ENCODE results near the gene PLPP1.

Gene PLPP1

GRCh38 chr5:55497712-55498111 is 37.1 kb downstream of the PLPP1 start:
- no peak overlapping the region for H3K4me3 ChIP-seq (ENCODE audit: low read depth, low read length)
- TF ChIP-seq CTCF (IDR thresholded peaks at IDR 0.05; ENCODE audit: low read depth, low read length): no peak
- DNase-seq (ENCODE audit: low read depth, low spot score): no peak
- in situ Hi-C loops (cut with HindIII; ENCODE audit: low sequenced_read_pairs): no loop called here

- in situ Hi-C loops (cut with HindIII; ENCODE audit: low sequenced_read_pairs): no loop called here
- DNase-seq (ENCODE audit: low read depth, low spot score): no peak
- no peak for TF ChIP-seq CTCF (IDR thresholded peaks at IDR 0.05; ENCODE audit: low read depth, low read length)
- H3K4me3 ChIP-seq (ENCODE audit: low read depth, low read length): no peak overlapping the region
Measured at GRCh38 chr5:55495216-55495615, 39.5 kb downstream of the PLPP1 start.

DNA sequence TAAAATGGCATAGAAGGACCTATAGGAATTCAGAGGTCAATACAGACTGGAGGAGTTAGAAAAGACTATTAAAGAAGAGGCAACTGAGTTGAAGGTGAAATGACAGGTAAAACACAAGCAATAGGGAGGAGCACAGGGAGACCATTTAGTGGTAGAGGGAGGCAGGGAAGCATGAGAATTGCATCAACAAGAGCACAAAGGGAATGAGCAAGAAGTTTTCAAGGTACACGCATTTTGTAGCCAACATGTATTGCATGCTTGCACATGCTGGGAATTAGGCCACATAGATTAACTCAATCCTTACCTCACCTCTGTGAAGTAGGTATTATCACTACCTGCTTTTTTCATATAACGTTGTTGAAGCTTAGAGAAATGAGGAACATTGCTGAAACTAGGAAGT is 42.3 kb downstream of the PLPP1 start:
- TF ChIP-seq CTCF (IDR thresholded peaks at IDR 0.05; ENCODE audit: low read depth, low read length): no peak
- H3K4me3 ChIP-seq (ENCODE audit: low read depth, low read length): no peak overlapping the region
- in situ Hi-C loops (cut with HindIII; ENCODE audit: low sequenced_read_pairs): no loop called here
- DNase-seq (ENCODE audit: low read depth, low spot score): no peak

DNA sequence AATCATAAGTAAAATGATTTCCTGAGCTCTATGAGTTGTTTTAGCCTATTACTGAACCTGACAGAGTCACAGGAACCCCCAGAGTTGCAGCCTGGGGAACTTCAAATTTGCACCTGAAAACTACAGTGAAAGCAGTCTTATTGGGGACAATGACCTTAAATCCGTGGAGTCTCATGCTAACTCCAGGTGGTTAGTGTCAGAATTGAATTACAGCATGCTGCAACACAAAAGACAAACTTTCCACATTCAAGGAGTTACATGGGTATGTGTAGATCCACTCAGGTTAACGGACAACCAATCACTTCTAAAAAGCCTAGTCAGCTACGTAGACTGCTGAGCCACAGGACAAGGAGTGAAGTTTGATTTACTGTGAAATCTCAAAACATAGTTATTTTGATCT is 49.7 kb downstream of the PLPP1 start:
- DNase-seq (ENCODE audit: low read depth, low spot score): no peak
- no peak for TF ChIP-seq CTCF (IDR thresholded peaks at IDR 0.05; ENCODE audit: low read depth, low read length)
- no peak overlapping the region for H3K4me3 ChIP-seq (ENCODE audit: low read depth, low read length)
- in situ Hi-C loops (cut with HindIII; ENCODE audit: low sequenced_read_pairs): no loop called here

GRCh38 chr5:55484531-55484930 is 50.2 kb downstream of the PLPP1 start:
- TF ChIP-seq CTCF (IDR thresholded peaks at IDR 0.05; ENCODE audit: low read depth, low read length): no peak
- DNase-seq (ENCODE audit: low read depth, low spot score): no peak
- in situ Hi-C loops (cut with HindIII; ENCODE audit: low sequenced_read_pairs): no loop called here

DNA sequence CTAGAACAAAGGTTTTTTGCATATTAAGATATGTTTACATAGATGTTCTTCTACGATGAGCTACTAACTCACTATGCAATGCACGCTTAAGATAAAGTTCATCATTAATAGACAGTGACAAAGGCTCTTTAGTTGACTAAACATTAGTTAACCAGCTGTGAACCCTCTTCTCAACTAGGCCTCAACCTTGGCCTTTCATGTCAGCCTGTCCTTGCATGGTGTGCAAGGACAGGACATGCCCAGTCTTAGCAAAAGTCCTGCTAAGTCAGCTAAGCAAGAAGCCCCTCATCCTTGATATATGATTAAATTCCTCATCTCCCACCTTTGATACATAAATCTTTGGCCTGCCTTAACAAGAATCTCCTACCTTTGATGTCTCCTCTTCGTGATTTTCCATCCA is 50.9 kb downstream of the PLPP1 start:
- no peak overlapping the region for H3K4me3 ChIP-seq (ENCODE audit: low read depth, low read length)
- in situ Hi-C loops (cut with HindIII; ENCODE audit: low sequenced_read_pairs): no loop called here
- no peak for DNase-seq (ENCODE audit: low read depth, low spot score)
- TF ChIP-seq CTCF (IDR thresholded peaks at IDR 0.05; ENCODE audit: low read depth, low read length): no peak

More at GRCh38 chr5:55484531-55484930, 50.2 kb downstream of the PLPP1 start:
- H3K4me3 ChIP-seq (ENCODE audit: low read depth, low read length): no peak overlapping the region

GRCh38 chr5:55481293-55481855 is 53.4 kb downstream of the PLPP1 start:
- H3K4me3 ChIP-seq (ENCODE audit: low read depth, low read length): no peak overlapping the region
- no peak for TF ChIP-seq CTCF (IDR thresholded peaks at IDR 0.05; ENCODE audit: low read depth, low read length)
- peak; percentile 13 for DNase-seq (ENCODE audit: low read depth, low spot score)
- in situ Hi-C loops (cut with HindIII; ENCODE audit: low sequenced_read_pairs): no loop called here
